Measurements from ENCODE around the gene USP20.

USP20 gene

GRCh38 chr9:129876815-129877214 lies 41.6 kb downstream of the USP20 start:
- DNase-seq, result no peak

- DNase-seq, result no peak
Measured at GRCh38 chr9:129878291-129878690, 43.0 kb downstream of the USP20 start.

GRCh38 chr9:129879103-129879699 lies 43.9 kb downstream of the USP20 start:
- no peak for DNase-seq

DNA sequence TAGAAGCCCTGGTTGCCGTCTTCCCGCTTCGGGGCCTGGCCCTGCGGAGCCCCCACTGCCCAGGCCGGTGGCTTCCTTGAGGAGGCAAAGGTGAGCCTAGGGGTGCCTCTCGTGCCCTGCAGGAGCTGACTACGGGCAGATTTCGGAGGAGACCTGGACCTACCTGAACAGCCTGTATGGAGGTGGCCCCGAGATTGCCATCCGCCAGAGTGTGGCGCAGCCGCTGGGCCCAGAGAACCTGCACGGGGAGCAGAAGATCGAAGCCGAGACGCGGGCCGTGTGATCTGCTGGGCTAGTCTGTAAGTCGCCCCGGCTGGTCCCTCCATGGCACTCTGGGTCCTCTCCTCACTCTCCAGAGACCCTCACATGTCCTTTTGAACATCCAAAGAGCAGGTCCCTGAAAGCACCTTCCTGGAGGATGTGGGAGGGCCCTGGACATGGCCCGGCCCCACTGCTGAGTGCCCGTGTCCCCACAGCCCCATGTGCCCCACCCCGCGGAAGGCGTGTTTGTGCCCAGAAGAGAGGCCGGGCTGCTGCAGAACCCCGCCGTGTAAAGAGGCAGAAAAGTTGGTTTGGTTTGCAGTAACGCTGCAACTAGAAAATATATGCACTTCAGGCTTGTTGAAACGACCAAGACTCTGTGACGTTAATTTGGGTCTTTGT lies 44.9 kb downstream of the USP20 start:
- DNase-seq, result no peak

DNA sequence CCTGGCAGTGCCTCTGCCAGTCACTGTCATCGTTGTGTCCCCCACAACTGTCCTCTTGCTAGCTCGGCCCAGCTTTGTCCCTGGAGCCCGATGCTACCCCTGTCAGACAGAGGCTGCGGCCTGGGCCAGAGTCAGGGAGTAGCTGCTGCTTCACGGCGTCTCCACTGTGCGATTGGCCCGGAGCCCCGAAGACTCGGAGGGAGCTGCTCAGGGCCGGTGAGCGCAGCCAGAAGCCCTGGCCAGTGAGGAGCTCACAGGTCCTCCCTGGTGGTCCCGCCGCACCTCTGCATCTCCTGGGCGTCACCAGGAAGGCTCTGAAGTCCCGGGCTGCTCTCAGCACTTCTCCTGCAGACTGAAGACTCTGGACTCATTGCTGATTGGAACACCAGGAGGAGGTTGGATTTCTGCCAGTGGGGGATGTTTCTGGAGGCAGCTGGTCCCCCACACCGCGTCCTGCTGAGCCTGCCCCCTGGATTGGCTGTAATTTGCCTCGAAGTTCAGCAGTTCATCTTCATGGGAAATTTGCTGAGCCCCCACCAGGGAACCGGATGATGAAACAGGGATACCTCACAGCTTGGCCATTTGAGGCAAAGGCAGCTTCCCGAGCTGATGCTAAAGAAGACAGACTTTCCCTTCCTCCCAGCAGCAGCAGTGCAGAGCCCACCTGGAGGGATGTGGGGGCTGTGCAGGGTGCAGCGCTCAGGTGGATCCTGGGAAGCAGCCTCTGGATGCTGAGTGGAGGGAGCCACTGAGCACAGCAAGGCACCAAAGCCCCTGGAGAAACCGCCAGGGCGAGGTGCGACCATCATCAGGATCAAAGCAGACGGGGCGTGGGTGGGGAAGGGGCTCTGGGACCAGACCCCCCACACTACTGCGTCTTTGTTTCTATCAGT lies 45.6 kb downstream of the USP20 start:
- DNase-seq, result no peak

GRCh38 chr9:129881547-129882324 lies 46.5 kb downstream of the USP20 start:
- no peak for DNase-seq

- peak; percentile 98 for DNase-seq
Measured at GRCh38 chr9:129884220-129885017, 49.2 kb downstream of the USP20 start.

- peak; percentile 78 to 79 for DNase-seq
Measured at GRCh38 chr9:129885018-129885669, 49.9 kb downstream of the USP20 start.

GRCh38 chr9:129885670-129886106 lies 50.4 kb downstream of the USP20 start:
- DNase-seq, result peak; percentile 97

GRCh38 chr9:129886226-129887174 lies 51.2 kb downstream of the USP20 start:
- peak; percentile 75 to 77 for DNase-seq

- peak; percentile 71 to 74 for DNase-seq
Measured at GRCh38 chr9:129887334-129888292, 52.4 kb downstream of the USP20 start.

- DNase-seq, result peak; percentile 92 to 93
Measured at GRCh38 chr9:129888293-129889121, 53.2 kb downstream of the USP20 start.

DNA sequence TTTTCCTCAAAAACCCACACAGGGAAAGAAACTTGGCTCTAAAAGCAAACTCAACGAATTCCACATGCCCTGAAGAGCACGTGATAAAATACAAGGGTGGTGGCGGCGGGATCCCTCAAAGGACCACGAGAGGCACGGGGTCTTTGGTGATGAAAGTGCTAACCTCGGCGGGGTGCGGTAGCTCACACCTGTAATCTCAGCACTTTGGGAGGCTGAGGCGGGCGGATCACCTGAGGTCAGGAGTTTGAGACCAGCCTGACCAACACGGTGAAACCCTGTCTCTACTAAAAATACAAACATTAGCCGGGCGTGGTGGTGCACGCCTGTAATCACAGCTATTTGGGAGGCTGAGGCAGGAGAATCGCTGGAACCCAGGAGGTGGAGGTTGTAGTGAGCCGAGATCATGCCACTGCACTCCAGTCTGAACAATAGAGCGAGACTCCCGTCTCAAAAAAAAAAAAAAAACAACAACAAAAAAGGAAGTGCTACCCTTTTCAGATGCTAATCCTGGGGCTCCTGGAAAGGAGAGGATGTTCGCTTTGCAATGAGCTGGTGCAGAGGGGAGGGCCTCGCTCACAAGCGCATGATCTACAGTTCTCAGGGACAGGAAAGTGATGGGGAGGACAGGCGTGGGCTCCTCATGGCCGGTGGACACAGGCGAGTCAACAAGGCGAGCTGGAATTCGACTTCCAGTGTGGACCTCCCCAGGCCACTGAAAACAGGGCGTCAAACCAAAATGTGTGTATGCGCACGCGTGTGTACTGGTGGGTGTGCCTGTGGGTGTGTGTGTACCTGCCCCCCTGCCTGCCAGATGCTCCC lies 54.1 kb downstream of the USP20 start:
- DNase-seq, result peak; percentile 61 to 65

GRCh38 chr9:129889941-129890717 lies 54.9 kb downstream of the USP20 start:
- DNase-seq, result peak; percentile 66 to 84

- peak in 1 of 2 experiments; percentile 82 for DNase-seq
Measured at GRCh38 chr9:129890718-129891299, 55.6 kb downstream of the USP20 start.

- no peak for DNase-seq
Measured at GRCh38 chr9:129891569-129891968, 56.3 kb downstream of the USP20 start.

Measured in activated T-cell treated with anti-CD3 and anti-CD28 coated beads, Interleukin-2, amount 50 U/mL, for 48 hours (primary cell).